Thyroid gland (tissue), 4 donors: Measurements from ENCODE around the gene PAGE2B.

ENCODE experiments used
- POLR2A ChIP-seq, 2 donors: fragments of 450-650 bp; IDR thresholded peaks; one replicate each; pipeline ENCODE4 v1.6.1; 2017; ENCODE audit warnings: antibody characterized with exemption in 2 of 2, mild to moderate bottlenecking in 2 of 2, moderate library complexity in 1 of 2
- TF ChIP-seq, protein P1 (sequence below), 6 experiments: fragments of 200-600 bp in 3 of 6; fragments of 450-650 bp in 3 of 6; sonication (generic) in 3 of 6; IDR thresholded peaks; one replicate each; pipeline ENCODE4 v1.5.1; 2016 to 2019; ENCODE audit warnings: antibody characterized with exemption in 6 of 6, mild to moderate bottlenecking in 2 of 6, inconsistent platforms in 1 of 6, moderate library complexity in 1 of 6

DNA sequence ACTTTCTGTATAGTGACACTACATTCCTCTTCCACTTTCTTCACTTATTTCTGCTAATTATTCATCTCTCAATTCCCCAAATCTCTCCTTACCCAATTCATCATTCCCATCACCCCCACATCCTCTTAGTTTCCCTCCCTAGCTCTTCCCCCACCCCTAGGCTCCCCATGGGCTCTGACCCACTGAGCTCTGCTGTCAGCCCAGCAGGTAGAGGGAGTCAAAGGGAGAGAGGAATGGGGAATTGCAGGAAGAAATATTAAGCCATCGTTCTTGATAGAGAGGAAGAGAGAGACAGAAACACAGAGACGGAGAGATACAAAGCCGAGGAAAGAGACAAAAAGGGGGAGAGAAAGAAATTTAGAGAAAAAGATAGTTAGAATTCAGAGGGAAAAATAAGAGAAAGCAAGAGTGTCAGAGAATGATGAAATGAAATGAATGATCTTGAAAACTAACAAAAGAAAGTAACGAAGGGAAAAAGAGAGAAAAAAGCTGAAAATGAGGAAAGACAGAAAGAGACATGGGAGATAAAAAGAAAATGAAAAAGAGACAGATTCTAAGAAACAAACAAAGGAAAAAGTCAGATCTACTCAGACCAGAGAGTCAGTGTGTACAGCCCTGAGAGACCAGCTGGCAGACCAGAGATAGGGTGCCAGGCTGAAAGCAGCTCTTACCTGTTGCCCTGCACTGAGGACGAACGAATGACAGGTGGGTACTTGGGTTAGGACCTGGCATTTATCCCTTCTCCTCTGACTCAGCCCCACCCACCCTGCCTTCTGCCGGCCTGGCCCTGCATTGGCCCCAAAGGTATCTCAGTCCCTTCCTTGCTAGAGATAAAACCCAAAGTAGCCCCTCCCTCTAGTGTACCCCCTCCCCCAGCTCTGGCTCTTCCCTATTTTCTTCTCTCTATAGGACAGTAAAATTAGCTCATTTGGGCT lies 44.3 kb upstream of the PAGE2B start, which contains the start of gene ALAS2:
- TF ChIP-seq, protein P1, sequence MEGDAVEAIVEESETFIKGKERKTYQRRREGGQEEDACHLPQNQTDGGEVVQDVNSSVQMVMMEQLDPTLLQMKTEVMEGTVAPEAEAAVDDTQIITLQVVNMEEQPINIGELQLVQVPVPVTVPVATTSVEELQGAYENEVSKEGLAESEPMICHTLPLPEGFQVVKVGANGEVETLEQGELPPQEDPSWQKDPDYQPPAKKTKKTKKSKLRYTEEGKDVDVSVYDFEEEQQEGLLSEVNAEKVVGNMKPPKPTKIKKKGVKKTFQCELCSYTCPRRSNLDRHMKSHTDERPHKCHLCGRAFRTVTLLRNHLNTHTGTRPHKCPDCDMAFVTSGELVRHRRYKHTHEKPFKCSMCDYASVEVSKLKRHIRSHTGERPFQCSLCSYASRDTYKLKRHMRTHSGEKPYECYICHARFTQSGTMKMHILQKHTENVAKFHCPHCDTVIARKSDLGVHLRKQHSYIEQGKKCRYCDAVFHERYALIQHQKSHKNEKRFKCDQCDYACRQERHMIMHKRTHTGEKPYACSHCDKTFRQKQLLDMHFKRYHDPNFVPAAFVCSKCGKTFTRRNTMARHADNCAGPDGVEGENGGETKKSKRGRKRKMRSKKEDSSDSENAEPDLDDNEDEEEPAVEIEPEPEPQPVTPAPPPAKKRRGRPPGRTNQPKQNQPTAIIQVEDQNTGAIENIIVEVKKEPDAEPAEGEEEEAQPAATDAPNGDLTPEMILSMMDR (IDR thresholded peaks at IDR 0.05) = no peak
- no peak for TF ChIP-seq POLR2A (IDR thresholded peaks at IDR 0.05)
